A204.1 (cell line): ENCODE results near the gene GPNMB.

ENCODE experiments used
- FAIRE-seq: peaks from 2 replicates; lab custom pipeline; 2012; peaks lifted over from hg19 to GRCh38; lab: Jason Lieb, UNC

The GPNMB gene

GRCh38 chr7:23273141-23273599 lies 26.6 kb downstream of the GPNMB start:
- FAIRE-seq, result no peak

- no peak for FAIRE-seq
Measured at GRCh38 chr7:23275912-23276311, 29.3 kb downstream of the GPNMB start.

- FAIRE-seq, result no peak
Measured at GRCh38 chr7:23276376-23276775, 29.8 kb downstream of the GPNMB start.

DNA sequence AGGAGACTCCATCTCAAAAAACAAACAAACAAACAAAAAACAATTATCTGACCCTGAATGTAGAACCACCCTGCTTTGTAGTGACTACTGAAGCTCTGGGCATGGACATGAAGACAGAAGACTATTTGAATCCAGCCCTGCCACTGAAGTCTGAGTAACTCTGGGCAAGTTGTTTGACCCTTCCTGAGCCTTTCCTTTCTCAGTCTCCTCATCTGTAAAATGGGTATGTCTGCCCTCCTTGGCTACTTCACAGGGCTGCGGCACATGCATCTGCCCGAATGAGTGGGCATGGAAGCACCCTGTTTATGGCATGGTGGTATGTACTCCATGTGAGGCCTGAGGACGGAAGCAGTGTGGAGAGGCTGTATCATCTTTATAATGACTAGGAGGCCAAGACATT lies 30.4 kb downstream of the GPNMB start:
- no peak for FAIRE-seq

DNA sequence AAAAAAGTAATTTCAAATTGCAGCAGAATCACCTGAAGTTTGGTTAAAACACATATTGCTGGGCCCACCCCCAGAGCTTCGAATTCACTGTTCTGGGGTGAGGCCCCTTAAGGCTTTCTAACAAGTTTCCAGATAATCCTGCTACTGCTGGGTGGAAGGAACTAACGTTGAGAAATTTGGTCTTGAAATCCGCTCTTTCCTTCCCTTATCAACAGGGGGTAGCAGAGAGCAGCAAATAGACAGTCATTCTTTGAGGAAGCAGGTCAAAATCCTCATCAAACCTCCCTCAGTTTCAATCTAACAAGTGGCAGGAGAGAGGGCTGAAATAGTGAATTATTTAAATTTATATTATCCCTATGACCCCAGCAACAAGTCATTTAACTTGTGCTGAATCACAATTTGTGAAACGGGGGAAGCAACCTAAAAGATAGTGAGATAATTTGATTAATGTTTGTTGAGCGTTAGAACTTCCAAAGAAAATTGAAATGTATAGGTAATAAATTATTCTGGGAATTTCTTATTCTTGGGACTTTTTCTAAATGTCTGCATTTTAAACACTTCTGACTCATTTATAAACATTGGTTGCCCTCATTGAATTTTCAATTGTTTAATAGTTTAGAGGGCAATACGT lies 30.9 kb downstream of the GPNMB start:
- peak; percentile 87 for FAIRE-seq

DNA sequence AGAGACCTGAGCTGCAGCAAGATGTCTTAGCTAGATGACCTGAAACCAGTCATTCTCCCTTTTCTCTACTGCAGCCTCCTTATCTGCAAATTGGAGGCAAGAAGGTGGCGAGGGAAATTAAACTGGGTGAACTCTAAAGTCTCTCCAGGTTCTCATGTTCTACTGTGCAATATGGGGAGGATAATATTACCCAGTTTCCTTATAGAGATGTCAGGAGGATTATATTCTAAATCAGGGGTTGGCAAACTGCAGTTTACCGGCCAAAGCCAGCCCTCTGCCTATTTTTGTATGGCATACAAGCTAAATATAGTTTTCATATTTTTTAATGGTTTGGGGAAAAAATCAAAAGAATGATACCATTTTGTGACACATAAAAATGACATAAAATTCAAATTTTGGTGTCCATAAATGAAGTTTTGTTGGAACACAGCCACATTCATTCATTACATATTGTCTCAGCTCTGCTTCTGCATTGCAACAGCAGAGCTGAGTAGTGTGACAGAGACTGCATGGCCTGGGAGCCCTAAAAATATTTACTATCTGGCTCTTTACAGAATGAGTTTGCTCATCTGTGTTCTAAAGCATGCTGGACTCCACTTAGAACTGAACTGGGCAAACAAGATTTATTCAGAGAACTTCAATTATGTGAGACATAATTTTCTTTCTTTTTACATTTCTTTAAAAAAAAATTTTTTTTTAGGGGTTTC lies 33.4 kb downstream of the GPNMB start:
- FAIRE-seq, result no peak

DNA sequence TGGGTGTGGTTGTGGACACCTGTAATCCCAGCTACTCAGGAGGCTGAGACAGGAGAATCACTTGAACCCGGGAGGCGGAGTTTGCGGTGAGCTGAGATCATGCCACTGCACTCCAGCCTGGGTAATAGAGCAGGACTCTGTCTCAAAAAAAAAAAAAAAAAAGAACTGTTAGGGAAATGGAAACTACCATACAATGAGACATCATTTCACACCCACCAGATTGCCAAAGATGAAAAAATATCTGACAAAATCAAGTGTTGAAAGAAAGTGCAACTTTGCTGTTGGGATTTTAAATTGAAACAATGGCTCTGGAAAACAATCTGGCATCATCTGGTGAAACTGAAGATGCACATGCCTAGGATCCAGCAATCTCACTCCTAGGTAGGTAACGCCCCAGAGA lies 36.5 kb downstream of the GPNMB start:
- FAIRE-seq, result no peak

GRCh38 chr7:23284871-23285270 lies 38.3 kb downstream of the GPNMB start:
- no peak for FAIRE-seq

- no peak for FAIRE-seq
Measured at GRCh38 chr7:23285657-23286646, 39.4 kb downstream of the GPNMB start.

DNA sequence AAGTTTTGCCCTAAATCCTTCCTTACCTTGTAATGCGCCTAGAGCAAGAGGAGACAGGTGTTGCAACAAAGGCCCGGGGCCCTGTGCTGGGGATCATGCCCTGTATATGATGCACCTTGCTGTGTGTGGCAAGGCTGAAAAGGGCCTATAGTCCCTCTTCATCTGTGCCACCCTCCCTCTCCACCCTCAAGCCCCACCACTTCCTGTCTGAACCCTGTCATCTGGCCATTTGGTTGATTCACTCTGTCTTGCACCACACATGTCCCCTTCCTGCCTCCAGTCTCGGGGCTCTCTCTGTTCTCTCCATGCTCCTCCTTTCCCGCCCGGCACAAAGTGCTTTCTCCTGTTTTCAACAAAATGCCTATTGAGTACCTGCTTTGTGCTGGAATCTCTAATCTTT lies 41.0 kb downstream of the GPNMB start:
- no peak for FAIRE-seq

DNA sequence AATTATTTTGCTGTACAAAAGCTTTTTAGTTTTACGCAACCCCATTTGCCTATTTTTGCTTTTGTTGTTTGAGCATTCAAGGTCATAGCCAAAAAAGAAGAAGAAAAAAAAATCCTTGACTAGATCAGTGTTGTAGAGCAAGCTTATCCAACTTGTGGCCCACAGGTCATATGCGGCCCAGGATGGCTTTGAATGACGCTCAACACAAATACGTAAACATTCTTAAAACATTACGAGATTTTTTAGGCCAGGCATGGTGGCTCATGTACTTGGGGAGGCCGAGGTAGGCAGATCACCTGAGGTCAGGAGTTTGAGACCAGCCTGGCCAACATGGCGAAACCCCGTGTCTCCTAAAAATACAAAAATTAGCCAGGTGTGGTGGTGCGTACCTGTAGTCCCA lies 44.4 kb downstream of the GPNMB start:
- no peak for FAIRE-seq

- FAIRE-seq, result no peak
Measured at GRCh38 chr7:23291957-23292560, 45.5 kb downstream of the GPNMB start.

- FAIRE-seq, result no peak
Measured at GRCh38 chr7:23292623-23293022, 46.0 kb downstream of the GPNMB start.

DNA sequence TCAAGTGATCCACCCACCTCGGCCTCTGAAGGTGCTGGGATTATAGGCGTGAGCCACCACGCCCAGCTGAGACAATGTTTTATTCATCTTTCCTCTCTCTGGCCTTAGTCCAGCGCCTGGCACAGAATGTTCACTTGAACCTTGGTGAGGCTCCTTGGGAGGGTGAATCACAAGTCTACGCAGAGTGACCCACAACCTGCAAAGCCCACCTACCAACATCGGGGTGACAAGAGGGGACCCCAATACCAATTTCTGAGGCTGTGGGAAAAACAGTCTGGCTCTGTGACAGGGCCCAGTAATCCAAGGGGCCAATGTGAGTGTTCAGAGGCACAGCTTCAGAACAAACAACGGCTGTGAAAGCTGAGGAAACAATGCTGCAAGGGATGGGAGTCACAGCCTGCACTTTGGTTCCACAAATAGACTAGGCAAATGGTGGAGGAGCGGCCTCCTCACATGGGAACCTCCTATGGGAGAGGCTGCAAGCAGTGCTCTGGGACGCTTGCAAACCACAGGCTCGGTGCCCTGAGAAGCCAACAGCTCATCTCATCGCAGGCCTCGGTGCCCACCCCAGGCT lies 47.0 kb downstream of the GPNMB start:
- FAIRE-seq, result no peak

DNA sequence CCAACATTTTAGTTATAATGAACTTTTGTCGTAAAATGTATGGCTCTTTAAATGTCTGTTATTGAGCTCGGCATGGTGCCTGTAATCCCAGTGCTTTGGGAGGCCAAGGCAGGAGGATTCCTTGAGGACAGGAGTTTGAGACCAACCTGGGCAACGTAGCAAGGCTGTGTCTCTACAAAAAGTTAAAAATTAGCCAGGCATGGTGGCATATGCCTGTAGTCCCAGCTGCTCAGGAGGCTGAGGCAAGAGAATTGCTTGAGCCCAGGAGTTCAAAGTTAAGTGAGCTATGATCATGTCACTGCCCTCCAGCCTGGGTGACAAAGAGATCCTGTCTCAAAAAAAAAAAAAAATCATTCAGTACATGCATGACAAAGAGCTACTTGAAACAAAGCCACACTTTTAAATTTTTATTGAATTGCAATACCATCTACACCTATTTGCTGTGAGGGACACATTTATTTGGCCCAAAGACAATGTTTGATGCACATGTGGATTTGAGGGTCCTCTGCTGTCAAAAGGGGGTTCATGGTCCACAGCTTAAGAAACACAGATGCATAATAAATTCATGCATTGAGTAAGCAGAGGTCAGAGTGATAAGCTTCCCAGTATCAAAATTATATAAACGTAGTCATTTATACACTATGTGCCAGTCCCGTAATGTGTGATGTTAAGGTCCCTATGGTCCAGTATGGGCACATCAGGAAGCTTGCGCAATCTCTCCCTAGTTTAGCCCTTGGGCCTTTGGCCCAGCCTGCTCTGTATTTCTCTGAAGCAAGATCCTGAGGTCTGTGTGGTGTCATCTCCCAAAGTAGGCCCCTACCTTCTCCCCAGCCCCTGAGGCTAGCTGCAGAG lies 48.2 kb downstream of the GPNMB start:
- no peak for FAIRE-seq

DNA sequence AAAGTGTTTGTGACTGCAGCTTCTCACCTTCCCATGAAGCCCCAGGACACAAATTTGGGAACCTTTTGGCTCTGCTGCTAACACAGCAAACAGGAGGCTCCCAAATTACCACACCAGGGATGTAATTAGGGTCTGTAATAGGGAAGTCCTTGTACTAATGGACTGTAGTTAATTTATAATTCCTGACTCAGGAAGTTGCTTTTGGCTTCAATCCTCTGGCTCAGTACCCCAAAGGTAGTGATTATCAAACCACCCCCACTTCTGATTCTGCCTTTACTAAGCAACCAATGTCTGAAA lies 48.8 kb downstream of the GPNMB start:
- no peak for FAIRE-seq

DNA sequence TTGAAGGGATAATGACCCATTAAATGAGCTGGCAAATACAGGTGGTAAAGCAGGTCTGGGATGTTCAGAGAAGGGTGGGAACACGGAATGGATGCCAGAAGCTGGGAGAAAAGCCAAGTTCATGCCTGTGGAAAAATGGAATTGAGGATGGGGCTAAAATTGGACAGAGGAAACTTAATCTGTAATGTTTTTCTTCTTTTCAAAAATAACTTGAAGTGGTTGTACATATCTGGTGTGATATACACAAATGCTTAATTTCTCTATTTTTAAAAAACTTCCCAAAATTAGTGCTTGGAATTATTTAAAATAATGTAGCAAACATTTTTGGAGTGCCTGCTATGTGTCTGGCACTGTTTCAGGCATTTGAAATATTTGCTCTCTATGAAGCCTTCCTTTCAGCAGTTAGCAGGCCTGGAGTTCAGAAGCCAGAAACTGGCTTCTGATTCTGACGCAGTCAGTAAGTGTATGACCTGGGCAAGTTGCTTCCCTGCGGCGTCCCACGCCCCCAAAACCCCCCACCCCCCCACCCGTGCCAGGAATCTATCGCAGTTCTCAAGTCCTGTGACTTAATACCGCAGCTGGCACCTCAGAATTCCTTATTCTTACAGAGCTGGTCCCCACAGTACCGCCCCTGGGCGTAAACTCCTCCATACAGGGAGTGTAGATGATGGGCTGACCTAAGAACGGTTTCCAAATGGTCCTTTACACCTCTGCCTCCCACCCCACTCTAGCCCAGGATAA lies 51.7 kb downstream of the GPNMB start:
- FAIRE-seq, result peak; percentile 43

DNA sequence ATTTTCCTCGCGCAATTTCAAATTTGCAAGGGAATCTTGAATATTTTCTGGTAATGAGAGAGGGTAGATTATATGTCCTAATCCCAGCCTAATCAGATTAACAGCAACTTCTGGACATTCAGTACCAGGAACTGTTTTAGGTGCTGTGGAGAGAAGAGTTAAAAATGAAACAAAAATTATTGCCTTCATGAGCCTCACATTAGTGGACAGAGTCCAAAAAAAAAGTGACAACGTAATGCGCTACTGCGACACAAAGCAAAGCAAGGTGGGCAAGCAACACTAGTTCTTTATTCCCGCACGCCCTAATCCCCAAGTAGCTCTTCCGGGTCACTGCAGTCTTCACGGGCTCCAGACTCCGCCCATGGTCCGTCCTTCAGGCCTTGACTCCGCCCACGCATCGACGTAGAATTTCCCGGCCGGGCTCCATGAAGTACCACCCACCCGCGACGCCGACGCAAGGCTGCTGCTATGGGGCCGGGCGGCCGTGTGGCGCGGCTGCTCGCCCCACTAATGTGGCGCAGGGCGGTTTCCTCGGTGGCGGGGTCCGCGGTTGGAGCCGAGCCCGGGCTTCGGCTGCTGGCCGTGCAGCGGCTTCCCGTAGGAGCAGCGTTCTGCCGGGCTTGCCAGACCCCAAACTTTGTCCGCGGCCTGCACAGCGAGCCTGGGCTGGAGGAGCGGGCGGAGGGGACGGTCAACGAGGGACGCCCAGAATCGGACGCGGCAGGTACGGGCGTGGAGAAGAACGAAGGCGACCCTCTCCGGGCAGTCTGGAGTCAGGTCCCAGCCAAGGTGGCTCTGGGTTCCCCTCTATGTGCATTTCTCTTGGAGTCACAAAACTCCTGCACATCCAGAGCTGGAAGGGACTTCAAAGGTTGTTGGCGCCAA lies 52.6 kb downstream of the GPNMB start, which contains the start of gene MALSU1:
Gene MALSU1 (plus strand): TSS at position 455 of the 885 bp plus-strand sequence. CDS start 14 bp downstream, at position 469.
- peak; percentile 92 for FAIRE-seq

DNA sequence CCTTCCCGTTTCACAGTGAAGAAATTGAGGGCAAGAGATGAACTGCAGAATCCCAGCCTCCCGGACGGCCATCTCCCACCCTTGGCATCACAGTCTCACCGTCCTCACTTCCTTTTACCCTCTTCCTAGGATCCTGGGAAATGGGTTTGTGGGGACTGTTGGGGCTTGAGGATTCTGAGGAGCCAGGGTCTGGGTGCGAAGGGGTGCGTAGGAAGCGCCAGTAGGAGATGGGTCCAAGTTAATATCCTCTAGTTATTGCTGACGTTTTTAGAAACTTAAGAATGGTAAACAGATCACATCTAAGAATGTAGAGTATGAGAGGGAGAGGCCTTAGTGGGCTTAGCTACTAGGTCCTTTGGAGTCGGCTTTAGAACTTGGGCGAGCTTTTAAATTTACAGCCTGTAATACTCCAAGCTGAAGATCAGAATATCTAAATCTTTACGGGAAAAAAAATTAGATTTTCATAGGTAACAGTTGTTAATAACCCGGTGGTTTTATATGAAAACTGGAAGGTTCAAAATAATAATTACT lies 53.3 kb downstream of the GPNMB start:
- no peak for FAIRE-seq
